ENCODE measurements around the gene LRWD1. TPM values are rescaled to one million over a fixed set of nuclear protein-coding genes. Genes with fewer than 3 reads are reported as not detected.
"Not testable (repeated sequence)": the region's sequence is repeated elsewhere in the genome, so short reads cannot be mapped to it uniquely, and the experiment has no call there.

The LRWD1 gene
- total RNA-seq, 4 donors from 2014 or later = 22.6 to 79.2 (median 23.8) TPM

DNA sequence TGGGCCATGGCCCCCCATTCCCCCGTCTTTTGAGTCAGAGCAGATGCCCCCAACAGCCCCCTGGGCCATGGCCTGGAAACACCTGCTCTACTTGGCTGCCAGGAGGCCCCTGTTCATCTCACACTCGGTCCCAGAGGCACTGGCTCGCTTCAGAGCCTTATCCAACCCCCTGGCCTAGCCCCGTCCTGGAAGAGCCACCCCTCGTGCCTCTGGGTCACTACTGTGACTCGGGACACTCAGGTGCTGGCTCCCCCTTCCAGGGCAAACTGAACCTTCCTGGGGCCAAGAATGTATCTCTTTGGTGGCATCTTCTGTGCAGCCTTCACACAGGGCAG is 7.0 kb downstream of the LRWD1 start:
- H3K27ac ChIP-seq = no peak overlapping the region
- peaks cover 0 to 43% (median 0%) of the 10 kb centered on the region in 3 donors for H3K36me3 ChIP-seq
- H3K4me1 ChIP-seq = peaks cover 0 to 11% (median 4%) of the 10 kb centered on the region in 4 donors
- TF ChIP-seq, protein P1, sequence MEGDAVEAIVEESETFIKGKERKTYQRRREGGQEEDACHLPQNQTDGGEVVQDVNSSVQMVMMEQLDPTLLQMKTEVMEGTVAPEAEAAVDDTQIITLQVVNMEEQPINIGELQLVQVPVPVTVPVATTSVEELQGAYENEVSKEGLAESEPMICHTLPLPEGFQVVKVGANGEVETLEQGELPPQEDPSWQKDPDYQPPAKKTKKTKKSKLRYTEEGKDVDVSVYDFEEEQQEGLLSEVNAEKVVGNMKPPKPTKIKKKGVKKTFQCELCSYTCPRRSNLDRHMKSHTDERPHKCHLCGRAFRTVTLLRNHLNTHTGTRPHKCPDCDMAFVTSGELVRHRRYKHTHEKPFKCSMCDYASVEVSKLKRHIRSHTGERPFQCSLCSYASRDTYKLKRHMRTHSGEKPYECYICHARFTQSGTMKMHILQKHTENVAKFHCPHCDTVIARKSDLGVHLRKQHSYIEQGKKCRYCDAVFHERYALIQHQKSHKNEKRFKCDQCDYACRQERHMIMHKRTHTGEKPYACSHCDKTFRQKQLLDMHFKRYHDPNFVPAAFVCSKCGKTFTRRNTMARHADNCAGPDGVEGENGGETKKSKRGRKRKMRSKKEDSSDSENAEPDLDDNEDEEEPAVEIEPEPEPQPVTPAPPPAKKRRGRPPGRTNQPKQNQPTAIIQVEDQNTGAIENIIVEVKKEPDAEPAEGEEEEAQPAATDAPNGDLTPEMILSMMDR (IDR thresholded peaks at IDR 0.05) = no peak
- no peak for TF ChIP-seq POLR2A (IDR thresholded peaks at IDR 0.05)
- no peaks in the 10 kb centered on the region for H3K27me3 ChIP-seq
- no peaks in the 10 kb centered on the region for H3K9me3 ChIP-seq
- DNase-seq = peak in 1 of 3 donors; percentile 44
- no peak overlapping the region for H3K4me3 ChIP-seq

DNA sequence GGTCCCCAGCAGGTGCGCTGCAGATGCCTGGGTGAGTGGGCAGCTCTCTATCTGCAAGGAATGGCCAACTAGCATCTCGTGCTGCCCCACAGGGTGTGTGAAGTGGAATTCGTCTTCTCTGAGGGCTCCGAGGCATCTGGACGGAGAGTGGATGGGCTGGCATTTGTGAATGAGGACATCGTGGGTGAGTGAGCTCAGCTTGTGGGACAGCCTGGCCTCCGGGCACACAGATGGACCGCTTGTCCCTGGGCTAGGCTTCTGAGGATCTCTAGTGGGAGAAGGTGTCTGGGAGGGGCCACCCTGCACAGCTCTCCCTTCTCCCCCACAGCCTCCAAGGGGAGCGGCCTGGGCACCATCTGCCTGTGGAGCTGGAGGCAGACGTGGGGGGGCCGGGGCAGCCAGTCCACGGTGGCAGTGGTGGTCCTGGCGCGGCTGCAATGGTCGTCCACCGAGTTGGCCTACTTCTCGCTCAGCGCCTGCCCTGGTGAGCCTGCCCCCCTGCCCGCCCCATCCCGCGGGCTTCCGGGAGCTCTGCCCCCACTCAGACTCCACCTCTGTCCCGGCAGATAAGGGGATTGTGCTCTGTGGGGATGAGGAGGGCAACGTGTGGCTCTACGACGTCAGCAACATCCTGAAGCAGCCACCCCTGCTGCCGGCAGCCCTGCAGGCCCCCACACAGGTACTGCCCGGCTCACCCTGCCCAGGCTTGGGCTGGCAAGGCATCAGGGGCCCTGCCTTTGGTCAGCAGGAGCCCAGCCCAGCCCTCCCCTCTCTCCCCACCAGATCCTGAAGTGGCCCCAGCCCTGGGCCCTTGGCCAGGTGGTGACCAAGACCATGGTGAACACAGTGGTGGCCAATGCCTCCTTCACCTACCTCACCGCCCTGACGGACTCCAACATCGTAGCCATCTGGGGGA is 7.6 kb downstream of the LRWD1 start:
- DNase-seq = peak in 2 of 3 donors; percentile 15 to 41
- H3K27ac ChIP-seq = no peak overlapping the region
- peaks cover 0 to 9% (median 4%) of the 10 kb centered on the region in 4 donors for H3K4me1 ChIP-seq
- H3K27me3 ChIP-seq = no peaks in the 10 kb centered on the region
- no peak overlapping the region for H3K4me3 ChIP-seq
- no peaks in the 10 kb centered on the region for H3K9me3 ChIP-seq
- peaks cover 0 to 43% (median 0%) of the 10 kb centered on the region in 3 donors for H3K36me3 ChIP-seq
- no peak for TF ChIP-seq POLR2A (IDR thresholded peaks at IDR 0.05)
- TF ChIP-seq, protein P1 (IDR thresholded peaks at IDR 0.05) = no peak

DNA sequence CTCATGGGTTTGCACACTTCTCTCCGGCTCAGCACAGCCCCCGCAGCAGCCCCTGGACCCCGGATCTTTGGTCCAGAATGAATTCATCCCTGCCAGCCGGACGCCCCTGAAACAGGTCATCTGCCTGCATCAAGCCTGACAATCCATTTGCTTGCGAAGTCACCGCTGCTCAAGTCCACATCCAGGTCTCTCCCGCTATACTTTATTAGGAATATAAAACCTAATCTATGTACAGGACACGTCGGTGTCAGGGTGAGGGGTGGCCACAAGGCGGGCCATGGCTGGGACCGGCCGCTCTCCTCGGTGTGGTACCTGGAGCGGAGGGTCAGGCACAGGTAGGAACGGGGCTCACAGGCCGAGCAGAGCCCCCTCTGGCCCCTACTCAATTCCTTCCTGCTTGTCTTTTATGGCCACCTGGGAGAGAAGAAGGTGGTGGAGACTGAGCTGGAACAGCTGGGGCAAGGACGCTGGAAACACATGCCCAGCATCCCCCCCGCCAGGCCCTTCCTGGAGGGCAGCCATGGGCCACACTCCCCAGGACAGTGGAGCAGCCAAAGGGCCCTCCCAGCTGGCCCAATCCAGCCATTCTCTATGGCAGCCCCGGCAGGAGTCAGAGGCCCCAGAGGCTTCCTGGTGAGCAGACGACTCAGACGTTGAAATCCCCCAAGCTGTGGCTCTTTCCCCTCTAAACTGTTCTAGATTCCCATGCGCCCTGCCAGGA is 8.6 kb downstream of the LRWD1 start:
- Histone ChIP-seq H3K36me3 (peaks cover 0 to 33% (median 0%) of the 10 kb centered on the region in 3 donors), H3K4me3 (no peak overlapping the region), H3K27me3 (no peaks in the 10 kb centered on the region), H3K27ac (no peak overlapping the region), H3K4me1 (peaks cover 0 to 9% (median 4%) of the 10 kb centered on the region in 4 donors), H3K9me3 (no peaks in the 10 kb centered on the region)
- DNase-seq = peak in 2 of 3 donors; percentile 13 to 45
- TF ChIP-seq, protein P1 (IDR thresholded peaks at IDR 0.05) = no peak
- no peak for TF ChIP-seq POLR2A (IDR thresholded peaks at IDR 0.05)

DNA sequence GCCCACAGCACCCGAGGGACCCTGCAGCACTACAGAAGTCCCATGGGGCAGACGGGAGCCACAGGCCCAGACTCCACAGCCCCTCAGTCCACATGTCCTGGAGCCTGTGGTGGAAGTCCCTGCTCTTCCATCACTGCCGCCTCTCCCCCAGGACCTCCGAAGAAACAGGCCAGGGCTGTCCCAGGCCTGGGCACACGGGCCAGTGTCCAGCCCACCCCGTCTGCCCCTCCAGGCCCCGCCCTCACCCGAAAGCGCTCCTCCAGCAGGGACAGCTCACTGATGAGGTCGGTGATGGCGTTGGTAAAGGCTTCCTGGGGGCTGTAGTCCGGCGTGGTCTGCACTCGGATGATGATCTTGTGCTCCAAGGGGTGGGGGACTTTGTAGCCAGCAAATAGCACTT is 9.3 kb downstream of the LRWD1 start:
- H3K9me3 ChIP-seq, H3K27ac ChIP-seq, DNase-seq, H3K27me3 ChIP-seq, H3K4me1 ChIP-seq, H3K4me3 ChIP-seq: not testable (repeated sequence)
- H3K36me3 ChIP-seq = peaks cover 0 to 28% (median 0%) of the 10 kb centered on the region in 3 donors

DNA sequence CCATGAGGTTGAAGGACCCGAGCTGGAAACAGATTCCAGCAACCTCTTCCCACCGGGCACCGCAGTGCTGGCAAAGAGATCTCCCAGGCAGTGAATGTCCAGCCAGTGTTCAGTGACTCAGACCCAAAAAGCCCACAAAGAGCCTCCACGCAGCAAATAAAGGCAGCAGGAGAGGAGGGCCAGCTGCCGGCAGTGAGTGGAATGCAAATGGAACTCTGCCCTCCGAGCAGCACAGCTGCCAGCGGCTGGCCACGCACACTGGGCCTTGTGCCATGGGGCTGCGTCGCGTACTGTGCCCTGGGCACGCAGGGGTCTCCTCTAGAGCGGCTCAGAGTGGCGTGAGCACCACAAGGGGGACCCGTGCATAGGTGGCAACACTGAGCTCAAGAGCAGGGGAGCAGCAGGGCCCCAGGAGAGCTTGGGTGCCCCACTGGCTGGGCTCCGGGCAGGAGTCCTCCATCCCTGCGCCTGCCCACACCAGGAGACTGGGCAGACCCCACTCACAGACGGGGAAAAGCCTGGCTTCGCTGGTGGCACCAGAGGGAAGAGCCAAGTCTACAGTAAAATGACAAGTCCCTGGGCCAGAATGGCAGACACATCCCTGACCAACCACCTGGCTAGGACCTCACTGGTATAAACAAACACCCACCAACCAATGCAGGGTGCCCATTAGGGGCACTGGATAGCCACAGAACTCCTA is 10.1 kb downstream of the LRWD1 start:
- H3K27ac ChIP-seq, H3K27me3 ChIP-seq, DNase-seq, H3K4me1 ChIP-seq, H3K9me3 ChIP-seq, H3K4me3 ChIP-seq: not testable (repeated sequence)
- H3K36me3 ChIP-seq = peaks cover 0 to 25% (median 0%) of the 10 kb centered on the region in 3 donors

DNA sequence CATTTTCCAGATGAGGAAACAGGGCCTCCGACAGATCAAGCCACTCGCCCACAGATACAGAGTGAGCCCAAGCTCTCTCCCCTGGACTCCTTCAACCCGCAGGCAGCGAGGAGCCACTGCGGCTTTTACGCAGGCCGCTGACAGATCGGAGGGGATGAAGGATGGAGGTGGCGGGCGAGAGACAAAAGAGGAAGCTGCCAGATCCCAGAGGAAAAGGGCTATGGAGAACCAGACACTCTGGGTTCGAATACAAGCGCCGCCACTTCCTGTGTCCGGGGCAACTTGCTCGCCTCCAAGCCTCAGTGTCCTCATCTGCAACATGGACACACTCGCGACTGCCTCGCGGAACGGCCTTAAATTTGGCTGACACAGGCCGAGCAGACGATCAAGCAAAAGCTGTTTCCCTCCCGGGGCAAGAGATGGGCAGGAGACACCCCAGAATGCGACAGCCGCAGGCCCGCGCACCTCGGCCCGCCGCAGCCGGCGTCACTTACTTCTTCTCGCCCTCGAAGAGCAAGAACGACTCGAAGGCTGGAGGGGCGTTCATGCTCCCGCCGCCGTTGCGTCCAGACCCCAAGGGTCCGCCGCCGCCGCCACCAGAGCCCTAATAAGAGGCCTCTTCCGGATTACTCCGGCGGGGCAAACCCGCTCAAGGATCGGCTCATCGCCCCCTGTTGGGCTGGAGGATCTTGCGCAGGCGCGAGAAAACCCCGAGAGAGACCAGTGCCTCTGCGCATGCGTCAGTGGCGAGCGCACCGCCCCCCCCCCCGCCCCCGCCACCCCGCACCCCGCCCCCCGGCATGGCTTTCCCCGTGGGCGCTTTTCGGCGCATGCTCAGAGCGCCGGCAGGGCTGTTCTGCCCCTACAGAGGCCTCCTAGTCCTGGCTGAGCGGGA is 13.8 kb downstream of the LRWD1 start, which contains the start of gene POLR2J:
POLR2J (minus strand) TSS at position 609 of the 895 bp plus-strand sequence; CDS start at position 547, 62 bp downstream.
- H3K27ac ChIP-seq = peak within 1 kb of the TSS in 3 of 4 donors; percentile 65 to 73 (median 69)

DNA sequence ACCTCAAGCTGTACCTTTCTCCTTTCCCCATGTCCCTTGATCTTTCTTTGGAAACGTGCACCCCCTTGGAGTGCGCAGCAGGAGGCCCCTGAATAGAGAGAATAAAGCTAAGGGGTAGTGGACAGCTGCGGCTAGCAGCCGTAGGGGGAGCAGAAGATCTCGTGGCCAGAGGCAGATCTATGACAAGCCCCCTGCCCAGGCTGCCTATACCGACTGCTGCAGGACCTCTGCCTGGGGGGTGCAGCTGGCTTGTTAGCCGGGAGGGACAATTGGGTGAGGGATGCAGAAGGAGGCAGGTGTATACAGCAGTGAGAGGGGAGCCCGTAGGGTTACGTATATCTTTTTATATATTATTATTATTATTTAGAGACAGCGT is 14.4 kb downstream of the LRWD1 start:
- not testable (repeated sequence) for H3K9me3 ChIP-seq, H3K27ac ChIP-seq, H3K36me3 ChIP-seq, DNase-seq, H3K4me1 ChIP-seq, H3K4me3 ChIP-seq, H3K27me3 ChIP-seq

More for the DNA sequence above, 13.8 kb downstream of the LRWD1 start, which contains the start of gene POLR2J:
- Histone ChIP-seq H3K36me3 (peaks cover 0 to 12% (median 0%) of the 10 kb centered on the region in 3 donors), H3K4me3 (peak within 1 kb of the TSS; percentile 40 to 62 (median 56))
- H3K27me3 ChIP-seq, H3K4me1 ChIP-seq, H3K9me3 ChIP-seq: not testable (repeated sequence)
- TF ChIP-seq, protein P1 (IDR thresholded peaks at IDR 0.05) = peak in 4 of 6 experiments; percentile 29 to 69 (median 56)
- DNase-seq = peak; percentile 83 to 96 (median 86)

Data from Peyer's patch (tissue), 4 donors.